Calu3 (cell line): ENCODE measurements around the gene HNRNPA1. TPM values are rescaled to one million over a fixed set of nuclear protein-coding genes. Genes with fewer than 3 reads are reported as not detected.

ENCODE experiments used
- BruUV-seq: library from RNA; stranded (reverse); fragments of 400-500 nt; replicated peaks from 2 replicates; lab custom pipeline; 2021; lab: Mats Ljungman, UMichigan
- CTCF ChIA-PET: fragments of 300-600 bp; sonication (Branson Sonifier 250); formaldehyde crosslinking; loops from one replicate; lab custom pipeline; 2022; ENCODE audit warnings: antibody characterized with exemption; lab: Charles Lee
- DNase-seq: peaks from one replicate; pipeline ENCODE4 v3.0.0; 2022
- H3K27ac Mint-ChIP-seq: one replicate; pipeline ENCODE4 v1.8.0; 2022; ENCODE audit warnings: mixed read lengths; ENCODE audit not compliant: unreplicated experiment
- H3K27me3 Mint-ChIP-seq: one replicate; pipeline ENCODE4 v1.8.0; 2022; ENCODE audit warnings: mixed read lengths; ENCODE audit not compliant: unreplicated experiment
- H3K36me3 Mint-ChIP-seq: one replicate; pipeline ENCODE4 v1.8.0; 2022; ENCODE audit warnings: mild to moderate bottlenecking, moderate library complexity, mixed read lengths; ENCODE audit not compliant: insufficient read depth, unreplicated experiment
- H3K4me1 Mint-ChIP-seq: one replicate; pipeline ENCODE4 v1.8.0; 2022; ENCODE audit warnings: mild to moderate bottlenecking, low read depth, mixed read lengths; ENCODE audit not compliant: unreplicated experiment
- H3K4me3 Mint-ChIP-seq: one replicate; pipeline ENCODE4 v1.8.0; 2022; ENCODE audit warnings: mild to moderate bottlenecking, low read depth, moderate library complexity, mixed read lengths; ENCODE audit not compliant: unreplicated experiment
- H3K9me3 Mint-ChIP-seq: one replicate; pipeline ENCODE4 v1.8.0; 2022; ENCODE audit warnings: low read depth, mixed read lengths; ENCODE audit not compliant: unreplicated experiment
- CTCF ChIP-seq: fragments of 200-600 bp; IDR thresholded peaks from one replicate; pipeline ENCODE4 v1.8.0; 2022; ENCODE audit warnings: antibody characterized with exemption; ENCODE audit not compliant: unreplicated experiment
- intact Hi-C: fragments of 100-400 bp; cut with micrococcal nuclease; formaldehyde crosslinking; loops from one replicate; pipeline ENCODE4 v1.10.0; 2022; ENCODE audit not compliant: unreplicated experiment
- total RNA-seq: library from RNA; stranded (reverse); gene quantifications from 2 replicates; pipeline ENCODE4 v1.2.3, GENCODE V29; 2022

Gene HNRNPA1
- total RNA-seq, 1 experiment from 2014 or later: 1,161 TPM

GRCh38 chr12:54292083-54292930 lies 11.8 kb downstream of the HNRNPA1 start:
- no peak for DNase-seq
- BruUV-seq: no TSS peak

GRCh38 chr12:54292931-54293241 lies 12.4 kb downstream of the HNRNPA1 start:
- DNase-seq: no peak
- Mint-ChIP-seq H3K36me3 (peaks cover 6% of the 10 kb centered on the region), H3K27ac (peak overlapping the region; percentile 24), H3K9me3 (no peaks in the 10 kb centered on the region), H3K4me1 (peaks cover 9% of the 10 kb centered on the region), H3K4me3 (no peak overlapping the region), H3K27me3 (no peaks in the 10 kb centered on the region)
- BruUV-seq: no TSS peak
- intact Hi-C loops: no loop called here
- CTCF ChIA-PET: interaction anchor here (1.5 to 5.6 kb wide), 3 partner anchors 27 to 66 kb away, joined by 3 to 37 read pairs (median 13); partner anchors contain the start of gene COPZ1
- TF ChIP-seq CTCF: no peak

More at GRCh38 chr12:54292083-54292930, 11.8 kb downstream of the HNRNPA1 start:
- TF ChIP-seq CTCF: no peak
- H3K4me1 Mint-ChIP-seq: peaks cover 9% of the 10 kb centered on the region
- peak overlapping the region; percentile 24 for H3K27ac Mint-ChIP-seq
- CTCF ChIA-PET: interaction anchor here (1.5 to 5.6 kb wide), 3 partner anchors 27 to 67 kb away, joined by 3 to 37 read pairs (median 13); partner anchors contain the start of gene COPZ1
- intact Hi-C loops: no loop called here
- no peak overlapping the region for H3K4me3 Mint-ChIP-seq
- H3K27me3 Mint-ChIP-seq: no peaks in the 10 kb centered on the region
- peaks cover 6% of the 10 kb centered on the region for H3K36me3 Mint-ChIP-seq
- no peaks in the 10 kb centered on the region for H3K9me3 Mint-ChIP-seq

- Mint-ChIP-seq H3K9me3 (no peaks in the 10 kb centered on the region), H3K36me3 (peaks cover 5% of the 10 kb centered on the region), H3K27me3 (peaks cover 7% of the 10 kb centered on the region), H3K27ac (peak overlapping the region; percentile 40), H3K4me1 (peaks cover 10% of the 10 kb centered on the region), H3K4me3 (no peak overlapping the region)
- TF ChIP-seq CTCF: peak; percentile 92
- BruUV-seq: no TSS peak
- intact Hi-C loops: loop anchor here (1.0 kb wide), 2 partner anchors 30 to 67 kb away; no protein-coding TSS in a partner anchor
- peak; percentile 77 for DNase-seq
- CTCF ChIA-PET: interaction anchor here (0.7 to 5.6 kb wide), 7 partner anchors 15 to 1767 kb away, joined by 3 to 37 read pairs (median 4); partner anchors contain the start of gene COPZ1
Observed at GRCh38 chr12:54294152-54294952, 13.8 kb downstream of the HNRNPA1 start.

- CTCF ChIA-PET: interaction anchor here (1.0 to 5.6 kb wide), 3 partner anchors 15 to 64 kb away, joined by 3 to 37 read pairs (median 13); partner anchors contain the start of gene COPZ1
- no peaks in the 10 kb centered on the region for H3K9me3 Mint-ChIP-seq
- peak overlapping the region; percentile 40 for H3K27ac Mint-ChIP-seq
Observed at GRCh38 chr12:54294953-54295566, 14.5 kb downstream of the HNRNPA1 start.

More at GRCh38 chr12:54294953-54295566, 14.5 kb downstream of the HNRNPA1 start:
- no peak overlapping the region for H3K4me3 Mint-ChIP-seq
- peaks cover 17% of the 10 kb centered on the region for H3K4me1 Mint-ChIP-seq
- intact Hi-C loops: loop anchor here (1.0 kb wide), 2 partner anchors 29 to 66 kb away; no protein-coding TSS in a partner anchor
- DNase-seq: no peak
- no TSS peak for BruUV-seq
- TF ChIP-seq CTCF: no peak
- peaks cover 14% of the 10 kb centered on the region for H3K27me3 Mint-ChIP-seq
- no peaks in the 10 kb centered on the region for H3K36me3 Mint-ChIP-seq
